Measurements from ENCODE around the gene SURF6.

DNA sequence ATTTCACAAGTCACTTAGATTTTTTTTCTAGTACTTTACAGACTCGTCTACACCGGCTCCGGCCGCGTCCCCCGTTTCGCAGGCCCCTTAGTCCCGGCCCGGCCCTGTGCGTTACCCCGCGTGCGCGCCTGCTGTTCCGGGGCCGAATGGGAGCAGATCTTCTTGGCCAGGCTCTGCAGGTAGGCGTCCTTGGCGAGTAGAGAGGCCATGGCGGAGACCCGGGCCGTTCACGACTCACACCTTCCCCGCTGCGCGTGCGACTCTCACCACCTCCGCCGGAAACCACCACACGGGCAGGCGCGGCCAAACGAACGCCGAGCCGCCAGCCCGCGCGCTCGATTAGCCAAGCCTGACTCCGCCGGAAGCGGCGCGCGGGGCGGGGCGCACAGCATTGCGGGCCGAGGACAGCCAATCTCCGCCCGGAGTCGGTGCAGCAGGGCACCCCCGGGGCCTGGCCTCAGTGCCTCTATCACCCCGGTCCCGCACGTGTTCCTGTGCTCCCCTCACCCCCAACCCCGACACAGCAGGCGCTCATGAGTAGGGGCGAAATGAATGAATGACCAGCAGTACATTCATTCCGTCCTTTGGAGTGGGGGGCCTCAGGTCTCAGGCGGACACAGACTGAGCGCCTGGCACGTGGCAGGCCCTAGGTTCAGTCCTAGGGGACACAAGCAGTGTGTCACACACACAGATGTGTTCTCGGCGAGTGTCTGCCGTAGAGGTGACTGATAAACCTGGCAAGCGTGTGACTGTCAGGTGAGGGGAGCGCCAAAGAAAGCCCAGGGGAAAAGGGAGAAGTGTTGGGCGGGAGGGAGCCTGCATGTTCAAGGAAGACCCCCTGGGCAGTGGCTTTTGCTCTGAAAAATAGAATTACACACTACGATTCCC is at the start of gene SURF6:
- TF ChIP-seq, protein P1, sequence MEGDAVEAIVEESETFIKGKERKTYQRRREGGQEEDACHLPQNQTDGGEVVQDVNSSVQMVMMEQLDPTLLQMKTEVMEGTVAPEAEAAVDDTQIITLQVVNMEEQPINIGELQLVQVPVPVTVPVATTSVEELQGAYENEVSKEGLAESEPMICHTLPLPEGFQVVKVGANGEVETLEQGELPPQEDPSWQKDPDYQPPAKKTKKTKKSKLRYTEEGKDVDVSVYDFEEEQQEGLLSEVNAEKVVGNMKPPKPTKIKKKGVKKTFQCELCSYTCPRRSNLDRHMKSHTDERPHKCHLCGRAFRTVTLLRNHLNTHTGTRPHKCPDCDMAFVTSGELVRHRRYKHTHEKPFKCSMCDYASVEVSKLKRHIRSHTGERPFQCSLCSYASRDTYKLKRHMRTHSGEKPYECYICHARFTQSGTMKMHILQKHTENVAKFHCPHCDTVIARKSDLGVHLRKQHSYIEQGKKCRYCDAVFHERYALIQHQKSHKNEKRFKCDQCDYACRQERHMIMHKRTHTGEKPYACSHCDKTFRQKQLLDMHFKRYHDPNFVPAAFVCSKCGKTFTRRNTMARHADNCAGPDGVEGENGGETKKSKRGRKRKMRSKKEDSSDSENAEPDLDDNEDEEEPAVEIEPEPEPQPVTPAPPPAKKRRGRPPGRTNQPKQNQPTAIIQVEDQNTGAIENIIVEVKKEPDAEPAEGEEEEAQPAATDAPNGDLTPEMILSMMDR (IDR thresholded peaks at IDR 0.05) = no peak
- TF ChIP-seq POLR2A (IDR thresholded peaks at IDR 0.05) = no peak
- TF ChIP-seq POLR2AphosphoS5 (IDR thresholded peaks at IDR 0.05) = peak; percentile 58 to 87 (median 83)
- TF ChIP-seq EP300 (IDR thresholded peaks at IDR 0.05) = no peak

All from sigmoid colon (tissue), 4 donors.